ENCODE measurements around the gene ARID1B. TPM values are rescaled to one million over a fixed set of nuclear protein-coding genes. Genes with fewer than 3 reads are reported as not detected.

The ARID1B gene
- total RNA-seq, 2 experiments from 2014 or later = 36.9 to 38.9 TPM

DNA sequence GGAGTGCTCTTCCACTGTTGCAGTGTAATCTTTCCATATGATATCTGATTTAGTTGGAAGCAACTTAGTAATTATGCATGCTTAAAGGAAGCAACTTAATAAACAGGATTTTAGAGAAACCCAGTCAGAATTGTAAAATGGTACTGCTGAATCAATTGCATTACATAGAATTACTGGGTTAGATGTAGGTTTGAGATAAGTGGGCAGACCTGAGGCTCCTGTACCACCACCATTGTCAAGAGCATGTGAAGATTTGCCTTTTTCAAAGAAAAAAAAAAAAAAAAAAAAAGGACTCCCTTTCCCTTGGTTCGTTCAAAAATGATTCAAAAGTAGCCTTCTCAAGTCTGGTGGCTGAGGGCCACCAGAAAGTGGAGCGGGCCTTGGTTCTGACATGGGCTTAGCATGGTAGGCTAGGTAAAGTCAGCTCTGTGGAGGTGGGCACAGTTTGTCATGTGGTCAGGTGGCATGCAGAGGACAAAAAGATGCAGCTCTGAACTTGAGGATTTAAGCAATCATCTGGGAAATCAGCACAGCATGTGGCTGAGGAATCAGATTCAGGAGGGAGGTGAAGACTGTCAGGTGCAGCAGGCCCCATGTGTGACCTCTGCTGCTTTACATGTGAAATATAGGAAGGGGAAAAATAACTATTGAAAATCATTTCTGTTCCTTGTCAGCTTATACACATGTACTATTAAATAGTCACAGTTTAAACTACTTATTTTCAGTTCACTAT, 32.4 kb downstream of the ARID1B start:
- intact Hi-C loops (cut with micrococcal nuclease) = no loop called here
- POLR2A ChIA-PET = interaction anchor here (1.1 kb wide), 1 partner anchor 9 kb away, joined by 3 read pairs; no protein-coding TSS in a partner anchor
- Mint-ChIP-seq H3K27ac (peak overlapping the region; percentile 58), H3K27me3 (no peaks in the 10 kb centered on the region), H3K4me3 (peak overlapping the region; percentile 3), H3K36me3 (ENCODE audit: low read depth) (peaks cover 19% of the 10 kb centered on the region), H3K9me3 (peaks cover 6% of the 10 kb centered on the region), H3K4me1 (ENCODE audit: low read depth) (peaks cover 79% of the 10 kb centered on the region)
- ATAC-seq (no peak), DNase-seq (no peak)
- CTCF ChIA-PET = interaction anchor here (2.5 kb wide), 1 partner anchor 10 kb away, joined by 7 read pairs; no protein-coding TSS in a partner anchor
- TF ChIP-seq, protein P1, sequence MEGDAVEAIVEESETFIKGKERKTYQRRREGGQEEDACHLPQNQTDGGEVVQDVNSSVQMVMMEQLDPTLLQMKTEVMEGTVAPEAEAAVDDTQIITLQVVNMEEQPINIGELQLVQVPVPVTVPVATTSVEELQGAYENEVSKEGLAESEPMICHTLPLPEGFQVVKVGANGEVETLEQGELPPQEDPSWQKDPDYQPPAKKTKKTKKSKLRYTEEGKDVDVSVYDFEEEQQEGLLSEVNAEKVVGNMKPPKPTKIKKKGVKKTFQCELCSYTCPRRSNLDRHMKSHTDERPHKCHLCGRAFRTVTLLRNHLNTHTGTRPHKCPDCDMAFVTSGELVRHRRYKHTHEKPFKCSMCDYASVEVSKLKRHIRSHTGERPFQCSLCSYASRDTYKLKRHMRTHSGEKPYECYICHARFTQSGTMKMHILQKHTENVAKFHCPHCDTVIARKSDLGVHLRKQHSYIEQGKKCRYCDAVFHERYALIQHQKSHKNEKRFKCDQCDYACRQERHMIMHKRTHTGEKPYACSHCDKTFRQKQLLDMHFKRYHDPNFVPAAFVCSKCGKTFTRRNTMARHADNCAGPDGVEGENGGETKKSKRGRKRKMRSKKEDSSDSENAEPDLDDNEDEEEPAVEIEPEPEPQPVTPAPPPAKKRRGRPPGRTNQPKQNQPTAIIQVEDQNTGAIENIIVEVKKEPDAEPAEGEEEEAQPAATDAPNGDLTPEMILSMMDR (IDR thresholded peaks at IDR 0.05) = no peak

DNA sequence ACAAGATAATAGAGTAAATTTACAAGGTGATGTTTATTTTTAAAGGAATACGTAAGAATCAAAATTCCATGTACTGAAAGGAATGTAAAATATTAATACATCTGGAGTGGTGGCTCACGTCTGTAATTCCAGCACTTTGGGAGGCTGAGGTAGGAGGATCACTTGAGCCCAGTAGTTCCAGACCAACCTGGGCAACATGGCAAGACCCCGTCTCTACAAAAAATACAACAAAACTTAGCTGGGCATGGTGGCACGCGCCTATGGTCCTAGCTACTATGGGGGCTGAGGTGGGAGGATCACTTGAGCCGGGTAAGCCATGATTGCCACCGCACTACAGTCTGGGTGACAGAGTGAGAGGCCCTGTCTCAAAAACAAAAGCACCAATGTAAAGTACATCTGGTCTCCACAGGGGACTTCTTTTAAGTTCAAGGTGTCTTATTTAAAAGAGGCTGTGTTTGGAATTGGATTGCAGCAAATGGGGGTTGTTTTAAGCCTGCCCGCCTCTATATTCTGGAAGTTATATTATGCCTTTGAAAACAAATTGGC, 36.9 kb downstream of the ARID1B start:
- peaks cover 2% of the 10 kb centered on the region for H3K9me3 Mint-ChIP-seq
- DNase-seq (no peak), ATAC-seq (no peak)
- peaks cover 70% of the 10 kb centered on the region for H3K4me1 Mint-ChIP-seq (ENCODE audit: low read depth)
- ChIA-PET CTCF (interaction anchor here (0.7 to 1.2 kb wide), 2 partner anchors 40 to 284 kb away, joined by 3 read pairs; no protein-coding TSS in a partner anchor), POLR2A (interaction anchor here (0.6 kb wide), 1 partner anchor 14 kb away, joined by 3 read pairs; no protein-coding TSS in a partner anchor)
- H3K27me3 Mint-ChIP-seq = no peaks in the 10 kb centered on the region
- no peak overlapping the region for H3K27ac Mint-ChIP-seq
- H3K36me3 Mint-ChIP-seq (ENCODE audit: low read depth) = peaks cover 12% of the 10 kb centered on the region
- H3K4me3 Mint-ChIP-seq = no peak overlapping the region
- TF ChIP-seq, protein P1 (IDR thresholded peaks at IDR 0.05) = no peak
- intact Hi-C loops (cut with micrococcal nuclease) = no loop called here

DNA sequence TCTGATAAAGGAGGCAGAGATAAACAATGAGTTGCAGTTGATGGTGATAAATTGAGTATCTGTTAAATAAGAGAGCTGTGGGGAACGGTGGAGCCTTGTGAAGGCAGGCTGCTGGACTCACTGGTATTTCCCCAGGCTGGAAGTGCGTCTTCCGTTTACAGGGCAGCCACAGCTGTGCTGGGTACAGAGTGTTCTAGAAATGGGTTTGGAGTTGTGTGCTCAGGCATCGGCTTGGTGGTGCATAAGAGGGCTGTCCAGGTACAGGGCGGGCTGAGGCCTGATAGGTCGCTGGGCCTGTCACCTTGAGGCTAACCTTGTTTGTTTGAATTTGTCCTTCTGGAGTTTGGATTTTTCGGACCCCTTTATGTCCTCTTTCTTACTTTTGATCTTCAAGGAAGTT, 39.3 kb downstream of the ARID1B start:
- intact Hi-C loops (cut with micrococcal nuclease) = no loop called here
- CTCF ChIA-PET = no interaction called here
- Mint-ChIP-seq H3K4me3 (no peak overlapping the region), H3K4me1 (ENCODE audit: low read depth) (peaks cover 68% of the 10 kb centered on the region), H3K27me3 (no peaks in the 10 kb centered on the region), H3K27ac (no peak overlapping the region), H3K9me3 (no peaks in the 10 kb centered on the region), H3K36me3 (ENCODE audit: low read depth) (no peaks in the 10 kb centered on the region)
- TF ChIP-seq, protein P1 (IDR thresholded peaks at IDR 0.05) = no peak
- no peak for DNase-seq
- POLR2A ChIA-PET = no interaction called here
- no peak for ATAC-seq

DNA sequence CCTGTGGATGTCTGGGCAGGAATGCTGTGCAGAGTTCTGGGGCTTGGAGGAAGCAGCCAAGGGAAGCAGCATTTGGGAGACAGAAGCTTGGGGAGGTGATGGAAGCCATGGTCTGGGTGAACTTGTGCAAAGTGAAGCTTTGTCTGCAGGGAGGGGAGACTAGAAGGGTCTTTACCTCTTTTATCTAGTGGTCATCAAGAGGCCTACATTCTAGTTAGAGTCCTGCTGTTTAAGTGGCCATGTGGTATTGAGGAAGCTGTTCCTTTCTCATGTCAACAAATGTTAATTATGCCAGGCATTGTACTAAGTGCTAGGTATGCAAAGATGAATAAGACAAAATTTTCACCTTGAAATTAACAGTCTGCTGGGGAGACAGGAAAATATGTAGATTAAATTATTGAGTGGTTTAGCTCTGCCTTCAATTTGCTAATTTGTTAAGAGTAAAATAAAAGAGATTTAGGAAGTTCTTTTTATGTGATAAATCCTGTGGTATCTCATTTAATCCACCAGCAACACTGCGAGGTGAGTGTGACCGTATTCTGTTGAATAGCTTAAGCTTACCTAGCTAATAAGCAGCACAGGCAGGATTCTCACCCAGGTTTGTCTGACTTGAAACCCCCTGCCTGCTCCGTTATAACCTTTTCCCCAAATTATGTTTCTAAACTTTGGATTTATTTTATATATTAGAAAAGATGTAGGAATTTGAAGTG, 43.1 kb downstream of the ARID1B start:
- no peak overlapping the region for H3K4me3 Mint-ChIP-seq
- ATAC-seq = no peak
- H3K27ac Mint-ChIP-seq = no peak overlapping the region
- TF ChIP-seq, protein P1 (IDR thresholded peaks at IDR 0.05) = no peak
- no peaks in the 10 kb centered on the region for H3K27me3 Mint-ChIP-seq
- CTCF ChIA-PET = interaction anchor here (1.0 to 1.5 kb wide), 3 partner anchors 11 to 454 kb away, joined by 4 to 7 read pairs (median 4); no protein-coding TSS in a partner anchor
- peaks cover 74% of the 10 kb centered on the region for H3K4me1 Mint-ChIP-seq (ENCODE audit: low read depth)
- intact Hi-C loops (cut with micrococcal nuclease) = no loop called here
- peaks cover 7% of the 10 kb centered on the region for H3K36me3 Mint-ChIP-seq (ENCODE audit: low read depth)
- H3K9me3 Mint-ChIP-seq = no peaks in the 10 kb centered on the region
- DNase-seq = no peak
- POLR2A ChIA-PET = interaction anchor here (1.2 to 1.3 kb wide), 2 partner anchors 23 to 31 kb away, joined by 3 read pairs; no protein-coding TSS in a partner anchor

All from activated CD8-positive, alpha-beta T cell treated with anti-CD3 and anti-CD28 coated beads for 36 hours (primary cell).